Fibroblast of lung (primary cell): ENCODE data around the gene KCND3.

Source experiments
- CTCF ChIP-seq, 2 donors: IDR thresholded peaks in 1 of 2; conservative IDR thresholded peaks in 1 of 2; 1 replicate in 1 of 2; 2 replicates in 1 of 2; pipeline ENCODE4 v1.5.1; 2011 to 2012; ENCODE audit warnings: low read length in 2 of 2, control low read depth in 1 of 2, inconsistent platforms in 1 of 2, low read depth in 1 of 2, mild to moderate bottlenecking in 1 of 2
- EZH2 ChIP-seq: IDR thresholded peaks from 2 replicates; pipeline ENCODE4 v1.5.1; 2012; ENCODE audit warnings: low read length, control low read depth, mild to moderate bottlenecking; ENCODE audit errors: missing control alignments

DNA sequence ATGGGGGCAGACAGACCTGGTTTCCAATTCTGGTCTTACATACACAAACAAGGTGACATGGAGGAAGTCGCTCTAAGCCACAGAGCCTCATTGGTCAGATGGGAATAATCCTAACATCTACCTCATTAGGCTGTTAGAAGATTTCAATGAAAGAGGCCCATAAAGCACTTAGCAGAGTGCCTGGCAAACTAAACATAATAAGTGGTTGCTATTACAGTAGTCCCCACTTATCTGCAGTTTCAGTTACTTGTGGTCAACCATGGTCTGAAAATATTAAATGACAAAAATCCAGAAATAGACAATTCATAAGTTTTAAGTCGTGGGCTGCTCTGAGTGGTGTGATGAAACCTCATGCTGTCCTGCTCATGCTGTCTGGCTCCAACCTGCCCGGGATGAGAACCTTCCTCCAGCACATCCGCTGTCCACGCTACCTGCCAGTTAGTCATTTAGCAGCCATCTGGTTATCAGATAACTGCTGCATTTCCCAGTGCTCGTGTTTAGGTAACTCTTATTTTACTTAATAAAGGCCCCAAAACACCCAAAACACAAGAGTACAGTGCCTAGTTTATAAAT is 121.5 kb downstream of the KCND3 start:
- no peak for TF ChIP-seq CTCF (conservative IDR thresholded peaks at IDR 0.05 in 1 of 2, IDR thresholded peaks at IDR 0.05 in 1 of 2; ENCODE audit: low read depth in 1 of 2, low read length in 2 of 2)
- TF ChIP-seq EZH2, result no peak
